ENCODE data around the gene NKPD1. TPM values are rescaled to one million over a fixed set of nuclear protein-coding genes. Genes with fewer than 3 reads are reported as not detected.

NKPD1 gene
- total RNA-seq, 4 donors from 2014 or later = 1.2 TPM; not detected in 3

- H3K9me3 ChIP-seq = no peaks in the 10 kb centered on the region
- H3K27ac ChIP-seq = no peak overlapping the region
- no peak overlapping the region for H3K4me3 ChIP-seq
- no peaks in the 10 kb centered on the region for H3K27me3 ChIP-seq
- H3K4me1 ChIP-seq = peaks cover 0 to 35% (median 14%) of the 10 kb centered on the region in 4 donors
- DNase-seq (ENCODE audit: low spot score in 2 of 2) = no peak
- peaks cover 0 to 3% (median 0%) of the 10 kb centered on the region in 3 donors for H3K36me3 ChIP-seq
- TF ChIP-seq POLR2A (IDR thresholded peaks at IDR 0.05) (no peak), CTCF (IDR thresholded peaks at IDR 0.05) (no peak), EP300 (IDR thresholded peaks at IDR 0.05) (no peak)
- WGBS, 2 donors = 53% methylated on average over 9 of the region's 12 CpGs; no CpG with 5 or more reads in 1 of the 2 donors
Measured at GRCh38 chr19:45117671-45118070, 43.1 kb downstream of the NKPD1 start.

- H3K27ac ChIP-seq = no peak overlapping the region
- H3K9me3 ChIP-seq = no peaks in the 10 kb centered on the region
- no peaks in the 10 kb centered on the region for H3K27me3 ChIP-seq
- H3K36me3 ChIP-seq = peaks cover 0 to 3% (median 0%) of the 10 kb centered on the region in 3 donors
- no peak overlapping the region for H3K4me3 ChIP-seq
- peaks cover 0 to 40% (median 14%) of the 10 kb centered on the region in 4 donors for H3K4me1 ChIP-seq
- no peak for DNase-seq (ENCODE audit: low spot score in 2 of 2)
- 41 to 60% methylated on average over 16 of the region's 16 CpGs for WGBS, 2 donors
- TF ChIP-seq POLR2A (IDR thresholded peaks at IDR 0.05) = no peak
Measured at GRCh38 chr19:45117167-45117594, 43.6 kb downstream of the NKPD1 start.

GRCh38 chr19:45115809-45116615 lies 44.8 kb downstream of the NKPD1 start:
- no peaks in the 10 kb centered on the region for H3K27me3 ChIP-seq
- WGBS, 2 donors = 90 to 92% methylated on average over 18 to 19 of the region's 21 CpGs
- peaks cover 0 to 40% (median 14%) of the 10 kb centered on the region in 4 donors for H3K4me1 ChIP-seq
- H3K27ac ChIP-seq = no peak overlapping the region
- H3K36me3 ChIP-seq = peaks cover 0 to 3% (median 0%) of the 10 kb centered on the region in 3 donors
- no peaks in the 10 kb centered on the region for H3K9me3 ChIP-seq
- no peak for TF ChIP-seq CTCF (IDR thresholded peaks at IDR 0.05)
- TF ChIP-seq POLR2A (IDR thresholded peaks at IDR 0.05) = no peak
- TF ChIP-seq EP300 (IDR thresholded peaks at IDR 0.05) = no peak
- DNase-seq (ENCODE audit: low spot score in 2 of 2) = no peak
- no peak overlapping the region for H3K4me3 ChIP-seq

- WGBS, 2 donors = 77 to 88% methylated on average over 3 to 4 of the region's 4 CpGs
- H3K9me3 ChIP-seq = no peaks in the 10 kb centered on the region
- H3K27me3 ChIP-seq = no peaks in the 10 kb centered on the region
- no peak overlapping the region for H3K27ac ChIP-seq
- H3K4me3 ChIP-seq = no peak overlapping the region
- DNase-seq (ENCODE audit: low spot score in 2 of 2) = no peak
- H3K36me3 ChIP-seq = peaks cover 0 to 7% (median 0%) of the 10 kb centered on the region in 3 donors
- peaks cover 0 to 40% (median 14%) of the 10 kb centered on the region in 4 donors for H3K4me1 ChIP-seq
- TF ChIP-seq EP300 (IDR thresholded peaks at IDR 0.05) (no peak), CTCF (IDR thresholded peaks at IDR 0.05) (no peak), POLR2A (IDR thresholded peaks at IDR 0.05) (no peak)
Measured at GRCh38 chr19:45114116-45114515, 46.7 kb downstream of the NKPD1 start.

GRCh38 chr19:45113628-45114027 lies 47.2 kb downstream of the NKPD1 start:
- WGBS, 2 donors = 63% methylated on average over 6 to 9 of the region's 9 CpGs
- Histone ChIP-seq H3K4me1 (peaks cover 0 to 38% (median 14%) of the 10 kb centered on the region in 4 donors), H3K4me3 (no peak overlapping the region), H3K36me3 (peaks cover 0 to 9% (median 0%) of the 10 kb centered on the region in 3 donors), H3K27ac (no peak overlapping the region), H3K27me3 (no peaks in the 10 kb centered on the region), H3K9me3 (no peaks in the 10 kb centered on the region)
- TF ChIP-seq POLR2A (IDR thresholded peaks at IDR 0.05) (no peak), CTCF (IDR thresholded peaks at IDR 0.05) (no peak), EP300 (IDR thresholded peaks at IDR 0.05) (no peak)
- DNase-seq (ENCODE audit: low spot score in 2 of 2) = no peak
